PC-9 (cell line): ENCODE measurements around the gene TAS2R40. TPM values are rescaled to one million over a fixed set of nuclear protein-coding genes. Genes with fewer than 3 reads are reported as not detected.

Experiments used
- BruUV-seq: library from RNA; stranded (reverse); fragments of 400-500 nt; replicated peaks from 2 replicates; lab custom pipeline; 2021; lab: Mats Ljungman, UMichigan
- CTCF ChIA-PET: fragments of 300-600 bp; sonication (Branson Sonifier 250); formaldehyde crosslinking; loops from one replicate; lab custom pipeline; 2022; ENCODE audit warnings: antibody characterized with exemption; lab: Charles Lee
- POLR2A ChIA-PET: fragments of 300-600 bp; sonication (Branson Sonifier 250); formaldehyde crosslinking; loops from one replicate; lab custom pipeline; 2022; ENCODE audit warnings: antibody characterized with exemption; ENCODE audit not compliant: unreplicated experiment; lab: Charles Lee
- DNase-seq, 2 experiments: peaks; one replicate each; pipeline versions ENCODE4 v3.0.0 to v3.0.0-alpha.2; 2015 to 2022; ENCODE audit warnings: mixed read lengths in 1 of 2
- H2AFZ ChIP-seq: fragments of 200-600 bp; sonication (generic); 2 replicates; pipeline ENCODE4 v1.8.1; 2017; ENCODE audit warnings: antibody characterized with exemption
- H3F3A ChIP-seq: fragments of 200-600 bp; sonication (generic); 2 replicates; pipeline ENCODE4 v1.8.1; 2017; ENCODE audit warnings: antibody characterized with exemption, mild to moderate bottlenecking, low read depth; ENCODE audit not compliant: insufficient read depth
- H3K27ac ChIP-seq: fragments of 200-600 bp; sonication (generic); 2 replicates; pipeline ENCODE4 v1.6.1; 2016; ENCODE audit warnings: mixed run types
- H3K27me3 ChIP-seq: fragments of 200-600 bp; sonication (generic); 2 replicates; pipeline ENCODE4 v1.6.1; 2016; ENCODE audit warnings: low read depth, mixed run types; ENCODE audit not compliant: insufficient read depth
- H3K36me3 ChIP-seq: fragments of 200-600 bp; sonication (generic); 2 replicates; pipeline ENCODE4 v1.6.1; 2016; ENCODE audit warnings: low read depth, mixed run types
- H3K4me1 ChIP-seq: fragments of 200-600 bp; sonication (generic); replicated peaks from 2 replicates; pipeline ENCODE4 v1.6.1; 2016; ENCODE audit warnings: mixed run types; ENCODE audit not compliant: insufficient read depth
- H3K4me2 ChIP-seq: fragments of 200-600 bp; sonication (generic); 2 replicates; pipeline ENCODE4 v1.6.1; 2017; ENCODE audit warnings: mixed run types
- H3K4me3 ChIP-seq: fragments of 200-600 bp; sonication (generic); 2 replicates; pipeline ENCODE4 v1.6.1; 2016; ENCODE audit warnings: mixed run types
- H3K79me2 ChIP-seq: fragments of 200-600 bp; sonication (generic); 2 replicates; pipeline ENCODE4 v1.6.1; 2017; ENCODE audit warnings: low read depth, mixed run types
- H3K9me2 ChIP-seq: fragments of 200-600 bp; sonication (generic); 2 replicates; pipeline ENCODE4 v1.8.1; 2017; ENCODE audit warnings: mild to moderate bottlenecking; ENCODE audit not compliant: insufficient read depth
- H3K9me3 ChIP-seq: fragments of 200-600 bp; sonication (generic); 2 replicates; pipeline ENCODE4 v1.8.1; 2016; ENCODE audit warnings: low read depth; ENCODE audit not compliant: insufficient read depth
- H4K20me1 ChIP-seq: fragments of 200-600 bp; sonication (generic); 2 replicates; pipeline ENCODE4 v1.8.1; 2017; ENCODE audit not compliant: insufficient read depth
- EZH2 ChIP-seq: fragments of 200-600 bp; sonication (generic); IDR thresholded peaks from 2 replicates; pipeline ENCODE4 v1.8.0; 2017; ENCODE audit warnings: antibody characterized with exemption, low read depth
- intact Hi-C: fragments of 100-400 bp; cut with micrococcal nuclease; formaldehyde crosslinking; loops from one replicate; pipeline ENCODE4 v1.10.0; 2022; ENCODE audit not compliant: unreplicated experiment
- total RNA-seq: library from RNA; stranded (reverse); gene quantifications from 2 replicates; pipeline ENCODE4 v1.2.3, GENCODE V29; 2021
- TF ChIP-seq, protein P1 (sequence below): fragments of 200-600 bp; sonication (generic); conservative IDR thresholded peaks from 2 replicates; pipeline ENCODE4 v1.6.1; 2017; ENCODE audit warnings: mixed run types, antibody characterized with exemption, mild to moderate bottlenecking, moderate library complexity

TAS2R40 gene
- total RNA-seq, 1 experiment from 2014 or later = not detected

DNA sequence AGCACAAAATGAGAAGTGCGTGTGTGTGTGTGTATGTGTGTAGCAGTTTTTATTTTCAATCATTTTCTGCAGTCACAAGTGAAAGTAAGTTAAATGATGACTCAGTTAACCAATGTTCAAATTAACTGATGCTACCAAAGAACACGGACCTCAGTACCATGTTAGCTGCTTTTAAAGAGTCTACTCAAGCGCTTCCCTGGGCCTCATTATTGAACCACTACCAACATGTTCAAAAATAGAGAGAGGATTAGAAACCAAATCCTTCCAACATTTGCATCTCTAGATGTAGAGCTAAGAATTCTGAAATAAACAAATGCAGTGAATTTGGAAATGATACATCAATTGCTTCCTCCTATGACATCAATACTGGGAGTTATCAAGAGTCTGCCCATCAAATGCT lies 38.8 kb upstream of the TAS2R40 start, which contains the start of gene TAS2R39:
Gene TAS2R39 (plus strand): TSS at position 396 of the 400 bp plus-strand sequence. CDS start 0 bp downstream, at position 396.
- CTCF ChIA-PET = interaction anchor here (0.7 kb wide), 1 partner anchor 1397 kb away, joined by 3 read pairs; no protein-coding TSS in a partner anchor
- intact Hi-C loops = no loop called here
- Histone ChIP-seq H3K9me3 (0 out of 2 replicates have a peak, but pooled peaks cover 2% of the 10 kb centered on the region), H3K27ac (no peak within 1 kb of the TSS), H3F3A (no peaks in the 10 kb centered on the region), H2AFZ (no peak within 1 kb of the TSS), H3K36me3 (no peaks in the 10 kb centered on the region), H3K4me3 (no peak within 1 kb of the TSS), H3K79me2 (no peaks in the 10 kb centered on the region), H4K20me1 (no peaks in the 10 kb centered on the region), H3K4me2 (no peak within 1 kb of the TSS), H3K27me3 (no peaks in the 10 kb centered on the region), H3K4me1 (no peaks in the 10 kb centered on the region), H3K9me2 (no peaks in the 10 kb centered on the region)
- no peak for TF ChIP-seq EZH2
- TF ChIP-seq, protein P1, sequence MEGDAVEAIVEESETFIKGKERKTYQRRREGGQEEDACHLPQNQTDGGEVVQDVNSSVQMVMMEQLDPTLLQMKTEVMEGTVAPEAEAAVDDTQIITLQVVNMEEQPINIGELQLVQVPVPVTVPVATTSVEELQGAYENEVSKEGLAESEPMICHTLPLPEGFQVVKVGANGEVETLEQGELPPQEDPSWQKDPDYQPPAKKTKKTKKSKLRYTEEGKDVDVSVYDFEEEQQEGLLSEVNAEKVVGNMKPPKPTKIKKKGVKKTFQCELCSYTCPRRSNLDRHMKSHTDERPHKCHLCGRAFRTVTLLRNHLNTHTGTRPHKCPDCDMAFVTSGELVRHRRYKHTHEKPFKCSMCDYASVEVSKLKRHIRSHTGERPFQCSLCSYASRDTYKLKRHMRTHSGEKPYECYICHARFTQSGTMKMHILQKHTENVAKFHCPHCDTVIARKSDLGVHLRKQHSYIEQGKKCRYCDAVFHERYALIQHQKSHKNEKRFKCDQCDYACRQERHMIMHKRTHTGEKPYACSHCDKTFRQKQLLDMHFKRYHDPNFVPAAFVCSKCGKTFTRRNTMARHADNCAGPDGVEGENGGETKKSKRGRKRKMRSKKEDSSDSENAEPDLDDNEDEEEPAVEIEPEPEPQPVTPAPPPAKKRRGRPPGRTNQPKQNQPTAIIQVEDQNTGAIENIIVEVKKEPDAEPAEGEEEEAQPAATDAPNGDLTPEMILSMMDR = no peak
- POLR2A ChIA-PET = no interaction called here
- DNase-seq = no peak
- no TSS peak for BruUV-seq

DNA sequence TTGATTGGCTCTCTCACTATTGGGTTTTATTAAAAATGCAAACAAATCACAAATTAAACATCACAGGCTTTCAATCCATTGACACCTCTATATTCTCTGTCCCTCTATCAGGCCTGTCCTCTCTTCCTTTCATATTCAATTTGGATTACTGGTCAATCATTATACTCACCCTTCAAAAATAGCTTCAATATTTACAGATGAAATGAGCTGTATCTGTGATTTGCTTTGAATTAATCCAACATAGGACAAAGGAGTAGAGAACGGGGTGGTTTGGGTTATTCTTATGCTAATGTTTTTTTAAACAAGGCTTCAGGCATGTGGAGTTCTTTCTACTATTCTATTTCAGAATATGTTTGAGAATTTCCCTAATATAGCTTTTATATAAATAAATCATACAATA lies 36.3 kb upstream of the TAS2R40 start:
- H3K4me2 ChIP-seq = no peak overlapping the region
- no peaks in the 10 kb centered on the region for H3K79me2 ChIP-seq
- H3K9me3 ChIP-seq = no peaks in the 10 kb centered on the region
- H3K9me2 ChIP-seq = no peaks in the 10 kb centered on the region
- DNase-seq = no peak
- no peaks in the 10 kb centered on the region for H3K36me3 ChIP-seq
- H4K20me1 ChIP-seq = no peaks in the 10 kb centered on the region
- intact Hi-C loops = no loop called here
- H3K27me3 ChIP-seq = no peaks in the 10 kb centered on the region
- no peaks in the 10 kb centered on the region for H3K4me1 ChIP-seq
- BruUV-seq = no TSS peak
- ChIA-PET POLR2A (no interaction called here), CTCF (interaction anchor here (0.5 kb wide), 1 partner anchor 243 kb away, joined by 3 read pairs; no protein-coding TSS in a partner anchor)
- H3K4me3 ChIP-seq = no peak overlapping the region
- no peak overlapping the region for H3K27ac ChIP-seq
- H2AFZ ChIP-seq = no peak overlapping the region
- H3F3A ChIP-seq = no peaks in the 10 kb centered on the region
- TF ChIP-seq, protein P1 = no peak
- TF ChIP-seq EZH2 = no peak

DNA sequence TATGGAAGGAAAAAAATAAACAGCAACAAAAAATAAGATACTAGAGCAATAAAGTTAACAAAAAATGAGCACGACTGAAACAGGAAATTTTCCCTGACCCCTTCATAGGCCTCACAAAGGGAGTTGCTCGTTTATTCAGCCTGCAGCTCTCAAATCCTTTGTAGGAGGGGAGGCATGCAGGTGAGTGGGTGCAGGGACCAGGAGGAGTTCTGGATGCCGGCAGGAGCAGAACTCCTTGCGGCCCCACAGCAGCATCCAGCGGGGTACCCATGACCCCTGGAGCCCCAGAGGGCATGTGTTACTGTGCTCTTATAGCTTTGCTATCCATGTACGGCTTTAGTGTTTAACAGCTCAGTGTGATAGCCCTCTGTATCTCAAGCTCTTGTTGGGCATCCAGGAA lies 32.8 kb upstream of the TAS2R40 start:
- CTCF ChIA-PET = interaction anchor here (0.6 kb wide), 1 partner anchor 16 kb away, joined by 3 read pairs; no protein-coding TSS in a partner anchor
- H3K9me3 ChIP-seq = no peaks in the 10 kb centered on the region
- H3K4me1 ChIP-seq = no peaks in the 10 kb centered on the region

More for the DNA sequence above, 32.8 kb upstream of the TAS2R40 start:
- Histone ChIP-seq H3K9me2 (no peaks in the 10 kb centered on the region), H3K4me3 (no peak overlapping the region), H3K79me2 (no peaks in the 10 kb centered on the region), H3K27me3 (no peaks in the 10 kb centered on the region), H2AFZ (no peak overlapping the region), H3F3A (no peaks in the 10 kb centered on the region), H4K20me1 (no peaks in the 10 kb centered on the region), H3K4me2 (no peak overlapping the region), H3K27ac (no peak overlapping the region), H3K36me3 (no peaks in the 10 kb centered on the region)
- no TSS peak for BruUV-seq
- intact Hi-C loops = no loop called here
- TF ChIP-seq EZH2 = no peak
- TF ChIP-seq, protein P1 = no peak
- DNase-seq = no peak
- POLR2A ChIA-PET = no interaction called here
